ENCODE measurements around the gene NEUROD2. TPM values are rescaled to one million over a fixed set of nuclear protein-coding genes. Genes with fewer than 3 reads are reported as not detected.

NEUROD2 gene
- total and polyA plus RNA-seq, 2 of the 13 experiments (the other 11 are each of a cell fraction or from before 2014, with no cell fraction given), result not detected

GRCh38 chr17:39652587-39653315 is 45.0 kb upstream of the NEUROD2 start:
- ChIA-PET CTCF (ENCODE audit: low intra/inter-chr PET ratio, low total read pairs) (interaction anchor here (1.6 to 4.0 kb wide), 2 partner anchors 15 to 30 kb away, joined by 4 to 71 read pairs; partner anchors contain the start of gene PNMT), POLR2A (interaction anchor here (0.7 to 2.6 kb wide), 18 partner anchors 9 to 192 kb away, joined by 3 to 21 read pairs (median 4); partner anchors contain the start of genes CDK12, ERBB2, PGAP3 and PNMT)
- Histone ChIP-seq H3K4me2 (ENCODE audit: low read depth, low read length) (peak overlapping the region; percentile 81), H3K36me3 (replicated peaks in 1 of 2; ENCODE audit: control insufficient read depth in 1 of 2, insufficient read depth in 2 of 2, low read length in 2 of 2) (peaks cover 6 to 7% of the 10 kb centered on the region in 2 experiments; a peak in 3 of 5 replicates), H3K4me3 (replicated peaks in 1 of 3; ENCODE audit: insufficient read depth in 1 of 3, low read depth in 2 of 3, low read length in 3 of 3) (peak overlapping the region in 2 of 3 experiments; percentile 3 to 54; a peak in 2 of 6 replicates), H4K20me1 (ENCODE audit: insufficient read depth, low read length) (peaks cover 4% of the 10 kb centered on the region; the same call in 1 of the 2 replicates), H3K27ac (ENCODE audit: extremely low read length, insufficient read depth, low read length) (peak overlapping the region; percentile 48), H2AFZ (ENCODE audit: low read length) (no peak overlapping the region), H3K27me3 (ENCODE audit: control insufficient read depth in 1 of 2, insufficient read depth in 2 of 2, low read length in 2 of 2) (no peaks in the 10 kb centered on the region), H3K79me2 (ENCODE audit: insufficient read depth, low read length) (no peaks in the 10 kb centered on the region), H3K9me3 (ENCODE audit: low read length) (no peaks in the 10 kb centered on the region), H3K4me1 (ENCODE audit: insufficient read depth, low read length) (peaks cover 31% of the 10 kb centered on the region), H3K9ac (ENCODE audit: insufficient read depth, low read depth, low read length) (peak overlapping the region; percentile 25; the same call in 1 of the 2 replicates)
- intact Hi-C loops (cut with micrococcal nuclease; ENCODE audit: unreplicated experiment) (loop anchor here (2.0 kb wide), 1 partner anchor 30 kb away; no protein-coding TSS in a partner anchor), in situ Hi-C loops (cut with HindIII; ENCODE audit: extremely low pct_ligation_motif_present, low pct_unique_long_range_greater_than_20kb) (no loop called here)
- WGBS (ENCODE audit: low lambda C conversion rate), result 18% methylated on average over 7 of the region's 7 CpGs
- peak; percentile 88 for DNase-seq (ENCODE audit: low spot score)
- BruUV-seq (replicated peaks), result no TSS peak
- peak; percentile 89 for ATAC-seq
- FAIRE-seq, result peak; percentile 94
- TF ChIP-seq ZNF589 (CRISPR knock-in tag; conservative IDR thresholded peaks at IDR 0.05) (no peak), RBAK (CRISPR knock-in tag; IDR thresholded peaks at IDR 0.05) (no peak), ZNF644 (CRISPR knock-in tag; IDR thresholded peaks at IDR 0.05; ENCODE audit: low read depth) (peak; percentile 35; the same call in 1 of the 2 replicates), FOXK2 (IDR thresholded peaks at IDR 0.05) (0 out of 2 replicates have a peak, but pooled peaks have one; percentile 32), PATZ1 (CRISPR knock-in tag; IDR thresholded peaks at IDR 0.05) (peak; percentile 92), ZNF224 (CRISPR knock-in tag; IDR thresholded peaks at IDR 0.05) (no peak), SIN3B (IDR thresholded peaks at IDR 0.05; ENCODE audit: low read length) (no peak), ZNF441 (CRISPR knock-in tag; IDR thresholded peaks at IDR 0.05; ENCODE audit: borderline replicate concordance) (peak; percentile 39; the same call in 1 of the 2 replicates), CEBPG (CRISPR knock-in tag; IDR thresholded peaks at IDR 0.05) (no peak), MEIS1 (CRISPR knock-in tag; IDR thresholded peaks at IDR 0.05; ENCODE audit: borderline replicate concordance) (peak; percentile 77; the same call in 1 of the 2 replicates), ATAD3A (CRISPR knock-in tag; IDR thresholded peaks at IDR 0.05) (0 out of 2 replicates have a peak, but pooled peaks have one; percentile 78), ZNF136 (CRISPR knock-in tag; IDR thresholded peaks at IDR 0.05; ENCODE audit: low read depth) (no peak), ZNF776 (CRISPR knock-in tag; IDR thresholded peaks at IDR 0.05) (no peak), ZNF292 (CRISPR knock-in tag; IDR thresholded peaks at IDR 0.05; ENCODE audit: borderline replicate concordance, low read depth) (0 out of 2 replicates have a peak, but pooled peaks have one; percentile 46), ZNF563 (CRISPR knock-in tag; IDR thresholded peaks at IDR 0.05) (no peak), ZBTB37 (CRISPR knock-in tag; IDR thresholded peaks at IDR 0.05) (no peak), ZNF205 (CRISPR knock-in tag; IDR thresholded peaks at IDR 0.05) (no peak), ZNF556 (CRISPR knock-in tag; IDR thresholded peaks at IDR 0.05; ENCODE audit: borderline replicate concordance) (peak; percentile 85; the same call in 1 of the 2 replicates), TBX3 (IDR thresholded peaks at IDR 0.05; ENCODE audit: borderline replicate concordance) (no peak)
- TF ChIP-seq, protein P1, sequence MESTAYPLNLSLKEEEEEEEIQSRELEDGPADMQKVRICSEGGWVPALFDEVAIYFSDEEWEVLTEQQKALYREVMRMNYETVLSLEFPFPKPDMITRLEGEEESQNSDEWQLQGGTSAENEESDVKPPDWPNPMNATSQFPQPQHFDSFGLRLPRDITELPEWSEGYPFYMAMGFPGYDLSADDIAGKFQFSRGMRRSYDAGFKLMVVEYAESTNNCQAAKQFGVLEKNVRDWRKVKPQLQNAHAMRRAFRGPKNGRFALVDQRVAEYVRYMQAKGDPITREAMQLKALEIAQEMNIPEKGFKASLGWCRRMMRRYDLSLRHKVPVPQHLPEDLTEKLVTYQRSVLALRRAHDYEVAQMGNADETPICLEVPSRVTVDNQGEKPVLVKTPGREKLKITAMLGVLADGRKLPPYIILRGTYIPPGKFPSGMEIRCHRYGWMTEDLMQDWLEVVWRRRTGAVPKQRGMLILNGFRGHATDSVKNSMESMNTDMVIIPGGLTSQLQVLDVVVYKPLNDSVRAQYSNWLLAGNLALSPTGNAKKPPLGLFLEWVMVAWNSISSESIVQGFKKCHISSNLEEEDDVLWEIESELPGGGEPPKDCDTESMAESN (CRISPR knock-in tag; conservative IDR thresholded peaks at IDR 0.05), result no peak

Data from HepG2 (cell line).